K562 (cell line): Measurements from ENCODE around the gene GLTPD2. TPM values are rescaled to one million over a fixed set of nuclear protein-coding genes. Genes with fewer than 3 reads are reported as not detected.

Source experiments
- ATAC-seq: fragments of 200-7000 bp; cut with Tn5 transposase; 3 replicates; pipeline ENCODE4 v1.9.1; 2020; ENCODE audit warnings: moderate library complexity
- BruUV-seq: library from RNA; stranded (reverse); fragments of 400-500 nt; replicated peaks from 2 replicates; lab custom pipeline; 2021; lab: Mats Ljungman, UMichigan
- CTCF ChIA-PET: fragments of 300-600 bp; formaldehyde crosslinking; extraction: SDS; loops from one replicate; lab custom pipeline; 2021; ENCODE audit warnings: low intra/inter-chr PET ratio; lab: Yijun Ruan, JAX
- POLR2A ChIA-PET: fragments of 300-600, 350-650 bp; sonication (Branson Sonifier 250); formaldehyde crosslinking; extraction: SDS; loops from one replicate; lab custom pipeline; 2021; ENCODE audit warnings: antibody characterized with exemption, inconsistent platforms; lab: Yijun Ruan, JAX
- DNase-seq, 4 experiments: peaks; one replicate each; pipeline versions ENCODE4 v3.0.0 to v3.0.0-alpha.2; 2011 to 2018; ENCODE audit warnings: low spot score in 3 of 4, mixed read lengths in 3 of 4; ENCODE audit errors: extremely low read depth in 1 of 4
- FAIRE-seq: peaks from 2 replicates; lab custom pipeline; 2011; peaks lifted over from hg19 to GRCh38; lab: Jason Lieb, UNC
- H2AFZ ChIP-seq: 2 replicates; pipeline ENCODE4 v1.6.0; 2011; ENCODE audit warnings: low read depth, low read length, control low read depth, inconsistent platforms
- H3K27ac ChIP-seq: fragments of 200-600 bp; 3 replicates; pipeline ENCODE4 v1.8.0; 2011; ENCODE audit warnings: low read depth, mild to moderate bottlenecking, control low read depth, inconsistent platforms, low read length, moderate library complexity, mixed read lengths; ENCODE audit errors: extremely low read depth
- H3K27me3 ChIP-seq, 2 experiments: fragments of 300-600 bp in 1 of 2; 2 replicates in 1 of 2; 3 replicates in 1 of 2; pipeline versions ENCODE4 v1.6.0 to v1.8.0; 2011; ENCODE audit warnings: inconsistent platforms in 2 of 2, low read length in 2 of 2, mild to moderate bottlenecking in 1 of 2, mixed read lengths in 1 of 2, moderate library complexity in 1 of 2; ENCODE audit not compliant: control insufficient read depth in 2 of 2, insufficient read depth in 2 of 2
- H3K36me3 ChIP-seq: fragments of 300-600 bp; 3 replicates; pipeline ENCODE4 v1.8.0; 2011; ENCODE audit warnings: mild to moderate bottlenecking, low read length, inconsistent platforms; ENCODE audit not compliant: control insufficient read depth, insufficient read depth
- H3K4me1 ChIP-seq, 2 experiments: fragments of 200-600 bp in 1 of 2; replicated peaks in 1 of 2; 2 replicates in 1 of 2; 3 replicates in 1 of 2; pipeline versions ENCODE4 v1.5.1 to v1.8.0; 2011; ENCODE audit warnings: inconsistent platforms in 2 of 2, low read length in 2 of 2, mild to moderate bottlenecking in 1 of 2, mixed read lengths in 1 of 2, moderate library complexity in 1 of 2; ENCODE audit not compliant: control insufficient read depth in 2 of 2, insufficient read depth in 2 of 2
- H3K4me2 ChIP-seq: 2 replicates; pipeline ENCODE4 v1.6.1; 2011; ENCODE audit warnings: low read length, control low read depth, inconsistent platforms, mixed read lengths; ENCODE audit not compliant: insufficient read depth
- H3K4me3 ChIP-seq: fragments of 200-600 bp; sonication (generic), shearing (Covaris generic); 2 replicates; pipeline ENCODE4 v1.5.1; 2016; ENCODE audit warnings: control low read depth, inconsistent platforms
- H3K79me2 ChIP-seq: fragments of 200-600 bp; 3 replicates; pipeline ENCODE4 v1.8.0; 2011; ENCODE audit warnings: low read length, inconsistent platforms; ENCODE audit not compliant: control insufficient read depth, insufficient read depth
- H3K9ac ChIP-seq, 2 experiments: 2 replicates each; pipeline versions ENCODE4 v1.6.0 to v1.6.1; 2011; ENCODE audit warnings: low read depth in 2 of 2, low read length in 2 of 2, control low read depth in 1 of 2, inconsistent platforms in 1 of 2, mild to moderate bottlenecking in 1 of 2, mixed read lengths in 1 of 2; ENCODE audit not compliant: insufficient read depth in 1 of 2
- H3K9me1 ChIP-seq: one replicate; pipeline ENCODE4 v1.6.0; 2011; ENCODE audit warnings: inconsistent platforms, mild to moderate bottlenecking, low read length, moderate library complexity; ENCODE audit not compliant: control insufficient read depth, insufficient read depth
- H3K9me3 ChIP-seq: replicated peaks from 2 replicates; pipeline ENCODE4 v1.5.1; 2011; ENCODE audit warnings: low read depth, low read length, inconsistent platforms; ENCODE audit not compliant: control insufficient read depth, insufficient read depth
- H4K20me1 ChIP-seq: replicated peaks from 2 replicates; pipeline ENCODE4 v1.6.1; 2011; ENCODE audit warnings: low read length, inconsistent platforms, mixed read lengths; ENCODE audit not compliant: control insufficient read depth, insufficient read depth
- EHMT2 ChIP-seq: fragments of 450-650 bp; IDR thresholded peaks from 2 replicates; pipeline ENCODE4 v1.6.1; 2018; ENCODE audit warnings: antibody characterized with exemption
- EP300 ChIP-seq: IDR thresholded peaks from 2 replicates; pipeline ENCODE4 v1.6.1; 2012; ENCODE audit warnings: low read length, improper control_type of control experiment
- HLTF ChIP-seq: fragments of 450-650 bp; IDR thresholded peaks from 2 replicates; pipeline ENCODE4 v1.6.1; 2016
- KDM1A ChIP-seq, 2 experiments: fragments of 450-650 bp; IDR thresholded peaks; 2 replicates each; pipeline ENCODE4 v1.6.1; 2016; ENCODE audit warnings: mild to moderate bottlenecking in 2 of 2
- MECOM ChIP-seq: fragments of 250-450 bp; sonication (Bioruptor Pico); IDR thresholded peaks from 2 replicates; pipeline ENCODE4 v1.8.0; 2022; ENCODE audit warnings: inconsistent platforms
- NR1H2 ChIP-seq: sonication (generic); formaldehyde crosslinking; IDR thresholded peaks from 2 replicates; pipeline ENCODE4 v1.4.0; 2020; ENCODE audit warnings: mild to moderate bottlenecking, missing genetic modification reagents
- SMAD1 ChIP-seq: fragments of 150-350 bp; IDR thresholded peaks from 2 replicates; pipeline ENCODE4 v1.6.1; 2014; ENCODE audit warnings: low read length, low read depth; ENCODE audit not compliant: partially characterized antibody
- SMARCE1 ChIP-seq: fragments of 450-650 bp; IDR thresholded peaks from 2 replicates; pipeline ENCODE4 v1.7.1; 2016; ENCODE audit warnings: mild to moderate bottlenecking
- SRF ChIP-seq, 2 experiments: fragments of 250-450, 450-650 bp in 1 of 2; sonication (Bioruptor Pico) in 1 of 2; sonication (generic) in 1 of 2; formaldehyde crosslinking; IDR thresholded peaks; 2 replicates each; pipeline versions ENCODE4 v1.5.0 to v1.5.1; 2020 to 2022; ENCODE audit warnings: mild to moderate bottlenecking in 1 of 2, missing genetic modification reagents in 1 of 2
- TEAD4 ChIP-seq, 2 experiments: sonication (generic) in 1 of 2; formaldehyde crosslinking in 1 of 2; IDR thresholded peaks; 2 replicates each; pipeline versions ENCODE4 v1.6.1 to v1.8.0; 2012 to 2022; ENCODE audit warnings: borderline replicate concordance in 1 of 2, inconsistent platforms in 1 of 2, low read length in 1 of 2, mild to moderate bottlenecking in 1 of 2, missing genetic modification reagents in 1 of 2
- TOE1 ChIP-seq, 2 experiments: fragments of 450-650 bp in 1 of 2; sonication (generic) in 1 of 2; formaldehyde crosslinking in 1 of 2; IDR thresholded peaks; 2 replicates each; pipeline versions ENCODE4 v1.7.1 to v1.8.0; 2016 to 2022; ENCODE audit warnings: borderline replicate concordance in 2 of 2, mild to moderate bottlenecking in 2 of 2, antibody characterized with exemption in 1 of 2, inconsistent platforms in 1 of 2, low read depth in 1 of 2, missing genetic modification reagents in 1 of 2, moderate library complexity in 1 of 2
- ZNF212 ChIP-seq: fragments of 450-650 bp; formaldehyde crosslinking; IDR thresholded peaks from 2 replicates; pipeline ENCODE4 v1.4.0; 2020; ENCODE audit warnings: mild to moderate bottlenecking
- ZZZ3 ChIP-seq: fragments of 450-650 bp; IDR thresholded peaks from 2 replicates; pipeline ENCODE4 v1.6.1; 2016; ENCODE audit warnings: antibody characterized with exemption, mild to moderate bottlenecking, moderate library complexity
- WGBS: fragments of 100-300 bp; shearing (Covaris generic); methylation state at CpG from one replicate; pipeline ENCODE4 v1.1.6; 2016; ENCODE audit warnings: low coverage, mixed read lengths; ENCODE audit not compliant: insufficient coverage; ENCODE audit errors: missing lambda C conversion rate; 5-methylcytosine and 5-hydroxymethylcytosine counted together
- in situ Hi-C: fragments of 300-500 bp; cut with MboI; formaldehyde crosslinking; loops from 4 replicates; pipeline ENCODE4 v1.15.0; 2018; ENCODE audit warnings: inconsistent platforms, mixed read lengths
- intact Hi-C: fragments of 100-400 bp; cut with micrococcal nuclease; formaldehyde crosslinking; loops from 2 replicates; pipeline ENCODE4 v1.14.2; 2022
- polyA plus RNA-seq, 8 experiments: library from polyadenylated mRNA; depleted of rRNA in 4 of 8; stranded (reverse) in 5 of 8; unstranded in 3 of 8; fragments of >200 nt; fragmentation: Nextera tagmentation in 2 of 8; fragmentation: Illumina TruSeq in 1 of 8; extraction: Ambion mirVana in 2 of 8; extraction: Trizol in 1 of 8; gene quantifications; 2 replicates each; pipeline versions ENCODE4 v1.2.1 to v1.2.3, GENCODE V29; 2011 to 2014; ENCODE audit warnings: inconsistent platforms in 1 of 8, missing spikeins in 1 of 8
- total RNA-seq, 7 experiments: library from RNA; depleted of rRNA in 6 of 7; stranded (reverse); fragments of >200 nt in 6 of 7; fragmentation: Illumina TruSeq in 2 of 7; extraction: Trizol in 2 of 7; gene quantifications; 2 replicates each; pipeline versions ENCODE4 v1.2.1 to v1.2.3, GENCODE V29; 2011 to 2021; ENCODE audit warnings: low replicate concordance in 1 of 7
- TF ChIP-seq, protein P1 (sequence below): sonication (generic); formaldehyde crosslinking; IDR thresholded peaks from 2 replicates; pipeline ENCODE4 v1.8.0; 2023; ENCODE audit warnings: missing genetic modification reagents, mild to moderate bottlenecking, borderline replicate concordance
- TF ChIP-seq, protein P2 (sequence below): sonication (generic); formaldehyde crosslinking; IDR thresholded peaks from 2 replicates; pipeline ENCODE4 v1.9.0; 2022; ENCODE audit warnings: mild to moderate bottlenecking, missing genetic modification reagents

Gene GLTPD2
- total and polyA plus RNA-seq, 9 of the 15 experiments (the other 6 are each of a cell fraction or from before 2014, with no cell fraction given), result not detected

DNA sequence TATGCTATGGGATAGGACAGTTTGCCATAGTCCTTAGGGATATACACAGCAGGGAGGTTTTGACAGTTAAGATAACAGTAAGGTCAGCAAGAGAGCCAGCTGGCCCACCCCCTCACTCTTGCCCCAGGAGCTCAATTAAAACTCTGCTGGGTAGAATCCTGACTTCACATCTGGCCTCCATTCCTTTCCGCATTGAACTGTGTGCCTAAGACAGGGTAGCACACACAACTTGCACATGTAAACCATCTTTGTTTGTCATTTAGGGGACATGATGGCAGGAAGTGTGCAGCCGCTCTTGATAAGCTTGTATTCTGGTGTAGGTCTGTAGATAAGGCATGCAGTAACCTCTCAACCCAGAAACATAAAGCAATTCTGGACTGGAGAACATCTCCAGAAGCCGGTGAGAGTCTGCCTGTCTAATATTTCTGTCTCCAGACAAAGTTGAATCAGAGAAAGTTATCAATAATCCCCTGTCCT lies 49.6 kb downstream of the GLTPD2 start:
- ChIA-PET CTCF (no interaction called here), POLR2A (interaction anchor here (0.9 to 1.8 kb wide), 5 partner anchors 15 to 42 kb away, joined by 3 to 6 read pairs (median 4); partner anchors contain the start of gene PSMB6)
- WGBS, result 0% methylated on average over 3 of the region's 3 CpGs
- peak overlapping the region; percentile 38 for H2AFZ ChIP-seq
- peak; percentile 58 for ATAC-seq
- H3K79me2 ChIP-seq, result peaks cover 92% of the 10 kb centered on the region
- intact Hi-C loops (loop anchor here (1.0 kb wide), 1 partner anchor 43 kb away; no protein-coding TSS in a partner anchor), in situ Hi-C loops (no loop called here)
- peaks cover 24% of the 10 kb centered on the region for H3K36me3 ChIP-seq
- H3K4me1 ChIP-seq, result peaks cover 52 to 57% of the 10 kb centered on the region in 2 experiments
- H3K9me3 ChIP-seq, result no peaks in the 10 kb centered on the region
- H3K4me2 ChIP-seq, result peak overlapping the region; percentile 79
- peak overlapping the region; percentile 14 for H3K4me3 ChIP-seq
- no peaks in the 10 kb centered on the region for H3K27me3 ChIP-seq
- peak; percentile 82 for FAIRE-seq
- no peaks in the 10 kb centered on the region for H4K20me1 ChIP-seq
- H3K9ac ChIP-seq, result peak overlapping the region; percentile 62 to 76; a peak in 3 of 4 replicates
- DNase-seq, result peak in 2 of 4 experiments; percentile 46 to 73
- no TSS peak for BruUV-seq
- peak overlapping the region; percentile 92 for H3K27ac ChIP-seq
- no peaks in the 10 kb centered on the region for H3K9me1 ChIP-seq
- TF ChIP-seq, protein P1, sequence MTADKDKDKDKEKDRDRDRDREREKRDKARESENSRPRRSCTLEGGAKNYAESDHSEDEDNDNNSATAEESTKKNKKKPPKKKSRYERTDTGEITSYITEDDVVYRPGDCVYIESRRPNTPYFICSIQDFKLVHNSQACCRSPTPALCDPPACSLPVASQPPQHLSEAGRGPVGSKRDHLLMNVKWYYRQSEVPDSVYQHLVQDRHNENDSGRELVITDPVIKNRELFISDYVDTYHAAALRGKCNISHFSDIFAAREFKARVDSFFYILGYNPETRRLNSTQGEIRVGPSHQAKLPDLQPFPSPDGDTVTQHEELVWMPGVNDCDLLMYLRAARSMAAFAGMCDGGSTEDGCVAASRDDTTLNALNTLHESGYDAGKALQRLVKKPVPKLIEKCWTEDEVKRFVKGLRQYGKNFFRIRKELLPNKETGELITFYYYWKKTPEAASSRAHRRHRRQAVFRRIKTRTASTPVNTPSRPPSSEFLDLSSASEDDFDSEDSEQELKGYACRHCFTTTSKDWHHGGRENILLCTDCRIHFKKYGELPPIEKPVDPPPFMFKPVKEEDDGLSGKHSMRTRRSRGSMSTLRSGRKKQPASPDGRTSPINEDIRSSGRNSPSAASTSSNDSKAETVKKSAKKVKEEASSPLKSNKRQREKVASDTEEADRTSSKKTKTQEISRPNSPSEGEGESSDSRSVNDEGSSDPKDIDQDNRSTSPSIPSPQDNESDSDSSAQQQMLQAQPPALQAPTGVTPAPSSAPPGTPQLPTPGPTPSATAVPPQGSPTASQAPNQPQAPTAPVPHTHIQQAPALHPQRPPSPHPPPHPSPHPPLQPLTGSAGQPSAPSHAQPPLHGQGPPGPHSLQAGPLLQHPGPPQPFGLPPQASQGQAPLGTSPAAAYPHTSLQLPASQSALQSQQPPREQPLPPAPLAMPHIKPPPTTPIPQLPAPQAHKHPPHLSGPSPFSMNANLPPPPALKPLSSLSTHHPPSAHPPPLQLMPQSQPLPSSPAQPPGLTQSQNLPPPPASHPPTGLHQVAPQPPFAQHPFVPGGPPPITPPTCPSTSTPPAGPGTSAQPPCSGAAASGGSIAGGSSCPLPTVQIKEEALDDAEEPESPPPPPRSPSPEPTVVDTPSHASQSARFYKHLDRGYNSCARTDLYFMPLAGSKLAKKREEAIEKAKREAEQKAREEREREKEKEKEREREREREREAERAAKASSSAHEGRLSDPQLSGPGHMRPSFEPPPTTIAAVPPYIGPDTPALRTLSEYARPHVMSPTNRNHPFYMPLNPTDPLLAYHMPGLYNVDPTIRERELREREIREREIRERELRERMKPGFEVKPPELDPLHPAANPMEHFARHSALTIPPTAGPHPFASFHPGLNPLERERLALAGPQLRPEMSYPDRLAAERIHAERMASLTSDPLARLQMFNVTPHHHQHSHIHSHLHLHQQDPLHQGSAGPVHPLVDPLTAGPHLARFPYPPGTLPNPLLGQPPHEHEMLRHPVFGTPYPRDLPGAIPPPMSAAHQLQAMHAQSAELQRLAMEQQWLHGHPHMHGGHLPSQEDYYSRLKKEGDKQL, result no peak
- no peak for TF ChIP-seq TOE1 (IDR thresholded peaks at IDR 0.05; ENCODE audit: borderline replicate concordance)
- TF ChIP-seq TOE1 (CRISPR knock-in tag; IDR thresholded peaks at IDR 0.05; ENCODE audit: borderline replicate concordance, low read depth), result no peak
- TF ChIP-seq, protein P2, sequence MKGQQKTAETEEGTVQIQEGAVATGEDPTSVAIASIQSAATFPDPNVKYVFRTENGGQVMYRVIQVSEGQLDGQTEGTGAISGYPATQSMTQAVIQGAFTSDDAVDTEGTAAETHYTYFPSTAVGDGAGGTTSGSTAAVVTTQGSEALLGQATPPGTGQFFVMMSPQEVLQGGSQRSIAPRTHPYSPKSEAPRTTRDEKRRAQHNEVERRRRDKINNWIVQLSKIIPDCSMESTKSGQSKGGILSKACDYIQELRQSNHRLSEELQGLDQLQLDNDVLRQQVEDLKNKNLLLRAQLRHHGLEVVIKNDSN (CRISPR knock-in tag), result no peak
- no peak for TF ChIP-seq NR1H2 (CRISPR knock-in tag)
- no peak for TF ChIP-seq SRF (CRISPR knock-in tag; IDR thresholded peaks at IDR 0.05)
- peak; percentile 68; the same call in 1 of the 2 replicates for TF ChIP-seq EP300
- peak; percentile 34 to 82; a peak in 2 of 4 replicates for TF ChIP-seq KDM1A (IDR thresholded peaks at IDR 0.05)
- TF ChIP-seq ZNF212 (CRISPR knock-in tag), result no peak
- TF ChIP-seq HLTF, result no peak
- TF ChIP-seq TEAD4 (IDR thresholded peaks at IDR 0.05; ENCODE audit: low read length), result peak; percentile 68
- TF ChIP-seq TEAD4 (CRISPR knock-in tag; IDR thresholded peaks at IDR 0.05; ENCODE audit: borderline replicate concordance), result no peak
- peak; percentile 47; the same call in 1 of the 2 replicates for TF ChIP-seq SMARCE1
- TF ChIP-seq EHMT2, result 0 out of 2 replicates have a peak, but pooled peaks have one; percentile 15
- TF ChIP-seq SMAD1, result no peak
- TF ChIP-seq ZZZ3, result no peak
- no peak for TF ChIP-seq MECOM (CRISPR knock-in tag)
